ENCODE measurements around the gene TMEM127. TPM values are rescaled to one million over a fixed set of nuclear protein-coding genes. Genes with fewer than 3 reads are reported as not detected.

The TMEM127 gene
- total and polyA plus RNA-seq, 11 donors, result 18.6 to 134 (median 103) TPM

DNA sequence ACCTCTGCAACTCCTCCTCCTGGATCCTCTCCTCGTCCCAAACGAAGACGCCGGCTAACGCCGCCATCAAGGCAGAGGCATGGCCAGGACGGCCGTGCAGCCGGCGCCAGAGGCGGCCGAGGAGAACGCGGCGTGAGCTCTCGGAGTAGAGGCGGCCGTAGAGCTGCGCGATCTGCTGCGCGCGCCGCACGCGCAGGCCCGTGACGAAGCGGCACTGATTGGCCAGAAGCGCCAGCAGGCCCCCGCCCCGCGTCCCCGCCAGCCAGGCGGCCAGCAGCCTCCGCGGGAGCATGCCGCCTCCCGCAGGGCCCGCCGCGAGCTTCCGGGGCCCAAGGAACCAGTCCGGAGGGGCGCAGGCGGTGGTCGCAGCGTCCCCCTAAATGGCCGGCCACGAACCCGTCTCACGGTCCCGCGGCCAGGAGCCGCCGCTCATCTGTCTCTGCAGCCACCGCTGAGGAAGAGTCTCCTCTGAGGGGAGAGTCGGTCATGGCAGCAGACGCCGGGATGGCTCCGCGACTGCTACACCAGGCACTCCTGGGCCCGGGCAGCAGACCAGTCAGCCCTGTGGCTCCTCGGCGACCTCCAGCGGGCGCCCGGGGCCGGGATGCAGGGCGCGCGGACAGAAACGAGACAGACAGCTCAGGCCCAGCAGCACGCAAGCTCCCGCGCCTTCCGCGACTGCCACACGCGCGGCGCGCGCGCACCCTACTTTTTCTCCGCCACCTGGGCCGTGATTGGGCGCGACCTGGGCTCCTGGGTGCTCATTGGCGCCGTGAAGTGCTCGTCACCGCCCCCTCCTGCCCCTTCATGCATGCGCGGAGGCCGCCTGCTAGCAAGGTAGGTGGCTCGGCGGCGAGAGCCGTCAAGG is 57.4 kb downstream of the TMEM127 start, which contains the start of gene STARD7:
Gene STARD7, minus strand, starts transcription at position 685 of the 868 bp plus-strand sequence. Its CDS starts 393 bp downstream, at position 292.
- TF ChIP-seq, protein P1, sequence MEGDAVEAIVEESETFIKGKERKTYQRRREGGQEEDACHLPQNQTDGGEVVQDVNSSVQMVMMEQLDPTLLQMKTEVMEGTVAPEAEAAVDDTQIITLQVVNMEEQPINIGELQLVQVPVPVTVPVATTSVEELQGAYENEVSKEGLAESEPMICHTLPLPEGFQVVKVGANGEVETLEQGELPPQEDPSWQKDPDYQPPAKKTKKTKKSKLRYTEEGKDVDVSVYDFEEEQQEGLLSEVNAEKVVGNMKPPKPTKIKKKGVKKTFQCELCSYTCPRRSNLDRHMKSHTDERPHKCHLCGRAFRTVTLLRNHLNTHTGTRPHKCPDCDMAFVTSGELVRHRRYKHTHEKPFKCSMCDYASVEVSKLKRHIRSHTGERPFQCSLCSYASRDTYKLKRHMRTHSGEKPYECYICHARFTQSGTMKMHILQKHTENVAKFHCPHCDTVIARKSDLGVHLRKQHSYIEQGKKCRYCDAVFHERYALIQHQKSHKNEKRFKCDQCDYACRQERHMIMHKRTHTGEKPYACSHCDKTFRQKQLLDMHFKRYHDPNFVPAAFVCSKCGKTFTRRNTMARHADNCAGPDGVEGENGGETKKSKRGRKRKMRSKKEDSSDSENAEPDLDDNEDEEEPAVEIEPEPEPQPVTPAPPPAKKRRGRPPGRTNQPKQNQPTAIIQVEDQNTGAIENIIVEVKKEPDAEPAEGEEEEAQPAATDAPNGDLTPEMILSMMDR (IDR thresholded peaks at IDR 0.05), result peak in 8 of 12 donors; percentile 3 to 45 (median 26)
- TF ChIP-seq POLR2A (IDR thresholded peaks at IDR 0.05), result peak; percentile 86 to 99
- H3K4me3 ChIP-seq, result peak within 1 kb of the TSS; percentile 57 to 98 (median 84)
- intact Hi-C loops (cut with DNase I), result loop anchor here in 9 of 10 donors (1.0 to 10.0 kb wide), 8 partner anchors 44 to 326 kb away; partner anchors contain the start of genes ARID5A (in 1 of the 9), DUSP2 (in 1 of the 9) and TMEM127 (in 1 of the 9)
- H3K4me1 ChIP-seq, result peaks cover 6 to 54% (median 49%) of the 10 kb centered on the region in 12 donors
- H3K27ac ChIP-seq, result peak within 1 kb of the TSS; percentile 84 to 100 (median 97)
- DNase-seq (peak; percentile 99), ATAC-seq (peak; percentile 89 to 96 (median 96))
- H3K27me3 ChIP-seq, result no peaks in the 10 kb centered on the region
- 0% methylated on average over 31 to 100 of the region's 100 CpGs for WGBS, 4 donors
- H3K9me3 ChIP-seq, result no peaks in the 10 kb centered on the region
- peaks cover 0 to 2% (median 0%) of the 10 kb centered on the region in 9 donors for H3K36me3 ChIP-seq

DNA sequence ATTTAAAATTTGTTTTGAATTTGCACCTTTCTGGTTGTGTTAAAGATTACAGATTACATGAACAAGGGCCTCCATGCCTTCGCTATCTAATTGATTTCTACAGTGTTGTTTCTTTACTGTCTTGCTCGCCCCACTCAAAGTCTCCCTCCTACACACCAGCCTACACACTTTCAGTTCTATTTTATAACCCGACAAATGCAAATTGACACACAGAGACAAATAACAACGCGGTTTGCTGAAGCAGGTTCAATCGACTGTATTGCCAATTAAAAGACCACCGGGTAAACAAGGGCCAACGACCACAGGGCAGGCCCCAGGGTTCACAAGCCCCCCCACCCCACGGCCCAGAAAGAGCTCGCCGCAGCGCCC is 58.0 kb downstream of the TMEM127 start:
- WGBS, 4 donors, result 0 to 1% (median 1%) methylated on average over 10 to 12 of the region's 12 CpGs
- Histone ChIP-seq H3K27ac (peak overlapping the region; percentile 84 to 100 (median 97)), H3K4me3 (peak overlapping the region; percentile 57 to 98 (median 84)), H3K9me3 (no peaks in the 10 kb centered on the region), H3K36me3 (no peaks in the 10 kb centered on the region), H3K4me1 (peaks cover 6 to 61% (median 56%) of the 10 kb centered on the region in 12 donors), H3K27me3 (no peaks in the 10 kb centered on the region)
- TF ChIP-seq, protein P1 (IDR thresholded peaks at IDR 0.05), result no peak
- TF ChIP-seq POLR2A (IDR thresholded peaks at IDR 0.05), result no peak
- DNase-seq (no peak), ATAC-seq (no peak)
- intact Hi-C loops (cut with DNase I), result loop anchor here in 9 of 10 donors (1.0 to 10.0 kb wide), 8 partner anchors 45 to 327 kb away; partner anchors contain the start of genes ARID5A (in 1 of the 9), DUSP2 (in 1 of the 9) and TMEM127 (in 1 of the 9)

DNA sequence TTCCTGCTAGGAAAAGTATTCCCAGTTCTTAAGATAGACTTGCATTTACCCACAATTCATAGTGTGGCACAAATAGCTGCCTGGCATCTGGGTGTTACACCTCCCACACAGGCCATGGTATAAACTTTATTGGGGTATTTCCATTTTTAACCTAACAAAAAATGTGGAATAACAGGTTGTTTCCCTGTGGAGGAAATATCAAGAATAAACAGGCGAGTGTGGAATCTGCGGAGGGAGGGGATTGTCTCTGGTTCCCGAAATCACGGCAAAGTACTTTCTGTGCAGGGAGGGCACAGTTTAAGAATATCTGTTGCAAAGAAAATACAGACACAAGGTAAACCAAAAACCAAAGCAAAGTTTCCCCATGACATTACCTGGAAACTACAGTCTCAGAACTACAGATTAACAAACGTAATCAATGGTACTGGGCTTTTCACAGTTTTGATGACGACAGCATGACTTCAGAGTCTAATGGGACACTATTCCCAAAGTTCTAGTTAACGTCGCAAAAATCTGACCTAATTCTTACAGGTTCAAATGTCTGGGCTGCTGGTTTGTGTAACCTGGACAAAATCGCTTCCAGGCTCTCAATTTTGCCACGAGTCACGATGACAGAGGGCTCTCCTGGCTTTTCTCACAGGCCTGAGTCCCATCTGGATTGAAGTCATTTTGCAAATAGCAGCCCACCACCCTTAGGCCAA is 58.6 kb downstream of the TMEM127 start:
- intact Hi-C loops (cut with DNase I), result loop anchor here in 7 of 10 donors (5.0 to 10.0 kb wide), 4 partner anchors 45 to 328 kb away; partner anchors contain the start of genes ARID5A (in 1 of the 7) and DUSP2 (in 1 of the 7)
- Histone ChIP-seq H3K4me3 (peak overlapping the region; percentile 57 to 98 (median 84)), H3K27me3 (no peaks in the 10 kb centered on the region), H3K27ac (peak overlapping the region; percentile 84 to 100 (median 97)), H3K36me3 (no peaks in the 10 kb centered on the region), H3K9me3 (no peaks in the 10 kb centered on the region), H3K4me1 (peaks cover 6 to 66% (median 61%) of the 10 kb centered on the region in 12 donors)
- no peak for ATAC-seq
- WGBS, 4 donors, result 3 to 13% (median 11%) methylated on average over 11 of the region's 11 CpGs
- no peak for DNase-seq
- TF ChIP-seq POLR2A (IDR thresholded peaks at IDR 0.05), result no peak
- TF ChIP-seq, protein P1 (IDR thresholded peaks at IDR 0.05), result no peak

Data from heart left ventricle (tissue), 16 donors.